IPS-NIHi11 (cell line): ENCODE measurements around the gene CABS1.

Experiments
- DNase-seq: peaks from one replicate; pipeline ENCODE4 v3.0.0; 2012; ENCODE audit warnings: mixed read lengths, low spot score

Gene CABS1

GRCh38 chr4:70382691-70383181 lies 48.0 kb downstream of the CABS1 start, which contains the start of gene SMR3B:
SMR3B (plus strand) TSS chr4:70383131; CDS start chr4:70384511, 1,380 bp downstream.
- no peak for DNase-seq
